Bronchial epithelial cell (primary cell): Measurements from ENCODE around the gene TREX2. TPM values are rescaled to one million over a fixed set of nuclear protein-coding genes. Genes with fewer than 3 reads are reported as not detected.

Experiments used
- total RNA-seq: library from RNA; depleted of rRNA; stranded (reverse); fragments of >200 nt; gene quantifications from 2 replicates; pipeline ENCODE4 v1.2.1, GENCODE V29; 2014

TREX2 gene
- total RNA-seq, 1 donor from 2014 or later: 5.5 TPM

Other genes starting within 250 kb of the TREX2 start
- gene PNMA6F, start 124.3 kb downstream of the TREX2 start, total RNA-seq: not detected in 2 replicates
- 3.6 and 3.9 TPM in 2 replicates for gene ZNF275, start 111.9 kb downstream of the TREX2 start, total RNA-seq
- gene PNMA6E, start 44.7 kb downstream of the TREX2 start, total RNA-seq: not detected in 2 replicates
- 0.53 and 1.3 TPM in 2 replicates for gene ZFP92, start 34.6 kb downstream of the TREX2 start, total RNA-seq
- 7.4 and 10.9 TPM in 2 replicates for gene HAUS7, start 24.5 kb upstream of the TREX2 start, total RNA-seq
- 0.26 TPM in 1 of 2 replicates, not detected in the other for gene BGN, start 48.9 kb upstream of the TREX2 start, total RNA-seq
- not detected in 2 replicates for gene ATP2B3, start 71.6 kb upstream of the TREX2 start, total RNA-seq
- 37.1 and 53.4 TPM in 2 replicates for gene CCNQ, start 153.1 kb upstream of the TREX2 start, total RNA-seq
- 0.77 and 1.3 TPM in 2 replicates for gene DUSP9, start 201.1 kb upstream of the TREX2 start, total RNA-seq
- gene PNCK, start 227.8 kb upstream of the TREX2 start, total RNA-seq: 1.5 and 2.1 TPM in 2 replicates
- 42.4 and 49.3 TPM in 2 replicates for gene SLC6A8, start 241.9 kb upstream of the TREX2 start, total RNA-seq